Neural crest cell (in vitro differentiated cells): ENCODE results near the gene TUBB4A. TPM values are rescaled to one million over a fixed set of nuclear protein-coding genes. Genes with fewer than 3 reads are reported as not detected.

Experiments used
- DNase-seq: peaks from one replicate; pipeline ENCODE4 v3.0.0; 2021; ENCODE audit warnings: low read depth, mixed read lengths, low spot score
- H3K27ac Mint-ChIP-seq: one replicate; pipeline ENCODE4 v1.8.0; 2021; ENCODE audit warnings: mild to moderate bottlenecking, mixed read lengths; ENCODE audit not compliant: unreplicated experiment
- H3K27me3 Mint-ChIP-seq: 2 replicates; pipeline ENCODE4 v1.8.0; 2021; ENCODE audit warnings: low read depth, mild to moderate bottlenecking, mixed read lengths
- H3K36me3 Mint-ChIP-seq: 2 replicates; pipeline ENCODE4 v1.8.0; 2021; ENCODE audit warnings: low read depth, mild to moderate bottlenecking, mixed read lengths
- H3K4me1 Mint-ChIP-seq: 2 replicates; pipeline ENCODE4 v1.8.0; 2021; ENCODE audit warnings: mixed read lengths
- H3K4me3 Mint-ChIP-seq: one replicate; pipeline ENCODE4 v1.8.0; 2021; ENCODE audit warnings: mild to moderate bottlenecking, mixed read lengths
- H3K9me3 Mint-ChIP-seq: 2 replicates; pipeline ENCODE4 v1.8.0; 2021; ENCODE audit warnings: mixed read lengths
- total RNA-seq: library from RNA; stranded (reverse); gene quantifications from 2 replicates; pipeline ENCODE4 v1.2.1, GENCODE V29; 2021
- TF ChIP-seq, protein P1 (sequence below): fragments of 200-600 bp; sonication (generic); conservative IDR thresholded peaks from 2 replicates; pipeline ENCODE4 v1.5.0; 2021; ENCODE audit warnings: antibody characterized with exemption, mild to moderate bottlenecking

TUBB4A gene
- total RNA-seq, 1 donor from 2014 or later = 39.9 TPM

DNA sequence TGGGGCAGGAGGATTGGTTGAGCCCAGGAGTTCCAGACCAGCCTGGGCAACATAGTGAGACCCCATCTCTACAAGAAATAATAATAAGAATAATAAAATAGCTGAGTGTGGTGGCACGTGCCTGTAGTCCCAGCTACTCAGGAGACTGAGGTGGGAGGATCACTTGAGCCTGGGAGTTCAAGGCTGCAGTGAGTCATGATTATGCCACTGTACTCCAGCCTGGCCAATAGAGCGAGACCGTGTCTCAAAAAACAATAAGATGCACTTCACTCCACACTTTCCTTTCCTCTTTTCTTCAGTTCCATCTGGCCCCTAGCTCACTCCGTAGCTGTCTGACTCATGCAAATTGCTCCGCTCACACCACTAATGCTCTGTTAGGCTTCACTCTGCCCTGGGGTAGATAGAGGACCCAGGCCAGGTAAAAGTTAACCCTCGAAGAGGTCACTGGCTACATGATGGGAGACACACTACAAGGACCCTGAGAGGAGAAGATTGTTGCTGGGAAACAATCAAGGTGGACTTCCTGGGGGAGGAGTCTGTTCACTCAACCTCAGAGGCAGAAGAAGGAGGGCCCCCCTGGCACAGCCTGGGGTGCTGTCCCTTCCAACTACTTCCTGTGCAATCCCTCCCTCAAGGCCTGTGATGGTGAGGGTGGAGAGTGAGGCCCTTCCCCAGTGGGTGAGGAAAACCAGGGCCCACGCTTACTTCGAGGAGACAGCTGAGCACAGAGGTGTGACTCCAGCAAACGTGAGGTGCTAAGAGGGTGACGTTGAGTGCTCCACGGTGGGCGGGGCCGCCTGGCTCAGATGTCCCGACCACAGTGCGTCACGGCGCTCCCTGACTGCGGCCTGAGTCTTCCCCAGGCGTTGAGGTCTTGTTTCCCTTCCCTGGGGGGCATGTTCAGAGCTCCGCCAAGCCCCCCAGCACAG lies 19.9 kb upstream of the TUBB4A start:
- TF ChIP-seq, protein P1, sequence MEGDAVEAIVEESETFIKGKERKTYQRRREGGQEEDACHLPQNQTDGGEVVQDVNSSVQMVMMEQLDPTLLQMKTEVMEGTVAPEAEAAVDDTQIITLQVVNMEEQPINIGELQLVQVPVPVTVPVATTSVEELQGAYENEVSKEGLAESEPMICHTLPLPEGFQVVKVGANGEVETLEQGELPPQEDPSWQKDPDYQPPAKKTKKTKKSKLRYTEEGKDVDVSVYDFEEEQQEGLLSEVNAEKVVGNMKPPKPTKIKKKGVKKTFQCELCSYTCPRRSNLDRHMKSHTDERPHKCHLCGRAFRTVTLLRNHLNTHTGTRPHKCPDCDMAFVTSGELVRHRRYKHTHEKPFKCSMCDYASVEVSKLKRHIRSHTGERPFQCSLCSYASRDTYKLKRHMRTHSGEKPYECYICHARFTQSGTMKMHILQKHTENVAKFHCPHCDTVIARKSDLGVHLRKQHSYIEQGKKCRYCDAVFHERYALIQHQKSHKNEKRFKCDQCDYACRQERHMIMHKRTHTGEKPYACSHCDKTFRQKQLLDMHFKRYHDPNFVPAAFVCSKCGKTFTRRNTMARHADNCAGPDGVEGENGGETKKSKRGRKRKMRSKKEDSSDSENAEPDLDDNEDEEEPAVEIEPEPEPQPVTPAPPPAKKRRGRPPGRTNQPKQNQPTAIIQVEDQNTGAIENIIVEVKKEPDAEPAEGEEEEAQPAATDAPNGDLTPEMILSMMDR = no peak
- Mint-ChIP-seq H3K4me1 (peaks cover 13% of the 10 kb centered on the region), H3K9me3 (no peaks in the 10 kb centered on the region), H3K36me3 (no peaks in the 10 kb centered on the region), H3K27me3 (peaks cover 3% of the 10 kb centered on the region), H3K27ac (no peak overlapping the region), H3K4me3 (no peak overlapping the region)
- no peak for DNase-seq

DNA sequence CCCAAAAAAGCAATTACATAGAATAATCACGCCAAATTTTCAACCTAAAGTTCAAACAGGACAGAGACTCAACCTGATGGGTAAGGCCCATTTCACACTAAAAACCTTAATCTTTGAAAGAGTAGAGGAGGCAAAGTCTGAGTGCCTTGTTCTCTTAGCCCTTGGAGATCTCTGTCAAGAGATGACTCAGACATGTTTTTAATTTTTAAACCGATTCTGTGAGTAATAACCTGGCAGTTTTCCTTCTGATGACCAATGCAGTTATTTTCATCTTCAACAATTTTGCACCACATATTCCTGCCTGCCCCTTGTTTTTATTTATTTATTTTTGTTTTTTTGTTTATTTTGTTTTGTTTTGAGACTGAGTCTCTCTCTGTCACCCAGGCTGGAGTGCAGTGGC lies 17.2 kb upstream of the TUBB4A start:
- no peak for DNase-seq
- Mint-ChIP-seq H3K36me3 (no peaks in the 10 kb centered on the region), H3K9me3 (no peaks in the 10 kb centered on the region), H3K27me3 (peaks cover 7% of the 10 kb centered on the region), H3K27ac (no peak overlapping the region), H3K4me3 (no peak overlapping the region), H3K4me1 (peaks cover 23% of the 10 kb centered on the region)
- TF ChIP-seq, protein P1 = no peak

DNA sequence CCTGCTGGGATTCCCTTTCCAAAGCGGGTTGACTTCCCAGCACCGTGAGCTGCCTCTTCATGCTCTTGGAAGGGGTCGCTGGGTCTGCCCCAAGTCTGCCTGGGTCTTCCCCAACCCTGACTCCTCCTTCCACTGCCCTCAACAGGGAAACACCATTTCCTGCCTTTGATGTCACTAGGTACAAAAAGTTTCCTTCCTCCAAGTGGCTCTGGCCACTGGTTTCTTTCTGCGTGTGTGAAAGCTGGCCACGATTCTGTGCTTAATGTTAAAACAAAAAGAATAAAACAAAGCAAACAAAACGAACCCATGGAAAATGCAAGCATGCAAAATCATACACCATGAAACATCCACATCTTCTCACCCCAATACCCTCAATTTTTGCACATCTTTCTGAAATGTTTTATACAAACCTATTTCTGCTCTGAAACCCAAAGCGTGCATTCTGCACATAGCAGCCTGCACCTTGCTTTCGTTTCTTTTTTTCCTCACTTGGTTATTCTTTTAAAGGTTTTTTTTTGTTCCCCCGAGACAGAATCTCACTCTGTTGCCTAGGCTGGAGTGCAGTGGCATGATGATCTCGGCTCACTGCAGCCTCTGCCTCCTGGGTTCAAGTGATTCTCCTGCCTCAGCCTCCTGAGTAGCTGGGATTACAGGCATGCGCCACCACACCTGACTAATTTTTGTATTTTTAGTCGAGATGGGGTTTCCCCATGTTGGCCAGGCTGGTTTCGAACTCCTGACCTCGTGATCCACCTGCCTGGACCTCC lies 16.2 kb upstream of the TUBB4A start:
- Mint-ChIP-seq H3K36me3 (no peaks in the 10 kb centered on the region), H3K4me1 (peaks cover 23% of the 10 kb centered on the region), H3K27ac (no peak overlapping the region), H3K27me3 (peaks cover 7% of the 10 kb centered on the region), H3K4me3 (peak overlapping the region; percentile 60), H3K9me3 (no peaks in the 10 kb centered on the region)
- TF ChIP-seq, protein P1 = no peak
- no peak for DNase-seq

DNA sequence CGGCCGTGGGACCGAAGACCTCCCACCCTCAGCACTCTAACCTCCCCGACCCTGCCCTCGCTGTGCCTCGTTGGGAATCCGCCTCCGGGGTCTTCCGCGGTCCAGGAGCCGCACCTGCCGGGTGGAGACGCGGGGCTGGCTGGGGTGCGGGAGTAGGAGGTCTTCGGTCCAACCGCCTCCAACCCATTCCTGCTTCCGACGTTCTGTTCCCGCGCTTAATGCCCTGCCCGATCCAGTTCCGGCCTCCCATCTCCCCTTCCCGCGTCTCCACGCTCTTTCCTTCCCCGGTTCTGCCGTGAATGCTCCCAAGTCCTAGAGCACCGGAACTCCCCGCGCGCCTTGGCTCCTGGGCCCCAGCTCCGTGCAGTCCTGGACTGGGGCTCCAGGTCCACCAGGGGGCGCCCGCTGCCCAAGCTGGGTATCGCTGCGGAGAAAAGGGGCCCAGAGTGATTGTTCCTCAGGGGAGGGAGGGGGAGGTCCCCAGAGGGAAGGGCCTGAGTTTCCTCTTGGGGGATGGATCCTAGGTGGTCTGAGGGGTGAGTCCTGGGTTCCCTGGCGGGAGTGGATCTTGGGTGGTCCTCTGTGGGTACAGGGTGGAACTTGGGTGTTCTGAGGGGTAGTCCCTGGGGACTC lies 14.7 kb upstream of the TUBB4A start:
- peak overlapping the region; percentile 93 for H3K27ac Mint-ChIP-seq
- H3K36me3 Mint-ChIP-seq = no peaks in the 10 kb centered on the region
- TF ChIP-seq, protein P1 = peak; percentile 97

DNA sequence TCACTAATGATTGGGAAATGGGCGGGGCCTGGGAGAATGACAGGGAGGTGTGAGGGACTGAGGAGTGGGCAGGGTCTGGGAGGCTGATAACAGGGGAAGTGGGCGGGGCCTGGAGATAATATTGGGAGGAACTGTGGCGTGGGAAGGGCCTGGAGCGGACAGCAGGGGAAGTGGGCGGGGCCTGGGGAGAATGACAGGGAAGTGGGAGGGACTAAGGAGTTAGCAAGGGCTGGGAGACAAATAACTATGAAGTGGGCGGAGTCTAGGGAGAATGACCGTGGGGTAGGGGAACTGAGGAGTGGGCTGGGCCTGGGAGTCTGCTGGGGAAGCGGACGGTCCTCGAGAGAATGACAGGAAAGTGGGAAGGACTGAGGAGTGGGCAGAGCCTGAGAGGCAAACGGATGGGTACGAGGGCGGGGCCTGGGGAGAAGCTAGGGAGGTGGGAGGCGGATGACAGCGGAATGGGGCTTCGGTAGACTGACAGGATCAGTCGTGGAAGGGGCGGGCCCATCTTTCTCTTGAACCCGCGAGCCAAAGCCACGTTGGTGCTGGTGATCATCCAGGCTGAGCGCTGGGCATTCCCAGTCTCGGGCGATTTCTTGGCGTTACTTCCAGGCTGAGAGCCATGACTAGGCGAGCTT lies 14.0 kb upstream of the TUBB4A start:
- TF ChIP-seq, protein P1 = no peak
- Mint-ChIP-seq H3K4me1 (peaks cover 23% of the 10 kb centered on the region), H3K9me3 (no peaks in the 10 kb centered on the region), H3K27ac (peak overlapping the region; percentile 47), H3K27me3 (peaks cover 4% of the 10 kb centered on the region), H3K36me3 (no peaks in the 10 kb centered on the region), H3K4me3 (peak overlapping the region; percentile 90)
- peak; percentile 95 for DNase-seq

More for the DNA sequence above, 14.7 kb upstream of the TUBB4A start:
- peak overlapping the region; percentile 90 for H3K4me3 Mint-ChIP-seq
- H3K27me3 Mint-ChIP-seq = peaks cover 4% of the 10 kb centered on the region
- DNase-seq = peak; percentile 95
- H3K9me3 Mint-ChIP-seq = no peaks in the 10 kb centered on the region
- H3K4me1 Mint-ChIP-seq = peaks cover 23% of the 10 kb centered on the region
